OCI-LY3 (cell line): ENCODE results near the gene EIF4G1.

Experiments
- CTCF ChIP-seq: fragments of 200-600, 300-600 bp; sonication (generic); IDR thresholded peaks from 2 replicates; pipeline ENCODE4 v1.5.1; 2014; ENCODE audit warnings: antibody characterized with exemption, low read length, low read depth
- EZH2phosphoT487 ChIP-seq: fragments of 200-600 bp; shearing (Covaris generic); IDR thresholded peaks from 2 replicates; pipeline ENCODE4 v1.6.1; 2018; ENCODE audit warnings: antibody characterized with exemption, mixed run types, low read depth

GRCh38 chr3:184368116-184368515 is 53.7 kb downstream of the EIF4G1 start:
- TF ChIP-seq CTCF (no peak), EZH2phosphoT487 (no peak)
